T-helper 1 cell treated with Interleukin-12 subunit alpha and Interleukin-12 subunit beta and Interleukin-4 antibody, amounts not matched to agents 30 ng/mL and 1 ng/mL, for 36 hours (primary cell): Measurements from ENCODE around the gene FEZF1. TPM values are rescaled to one million over a fixed set of nuclear protein-coding genes. Genes with fewer than 3 reads are reported as not detected.

Source experiments
- intact Hi-C: fragments of 100-400 bp; cut with micrococcal nuclease; formaldehyde crosslinking; loops from one replicate; pipeline ENCODE4 v1.15.1; 2024
- total RNA-seq: library from RNA; stranded (reverse); gene quantifications from 2 replicates; pipeline ENCODE4 v1.2.3, GENCODE V29; 2022

FEZF1 gene
- not detected in 2 replicates for total RNA-seq

DNA sequence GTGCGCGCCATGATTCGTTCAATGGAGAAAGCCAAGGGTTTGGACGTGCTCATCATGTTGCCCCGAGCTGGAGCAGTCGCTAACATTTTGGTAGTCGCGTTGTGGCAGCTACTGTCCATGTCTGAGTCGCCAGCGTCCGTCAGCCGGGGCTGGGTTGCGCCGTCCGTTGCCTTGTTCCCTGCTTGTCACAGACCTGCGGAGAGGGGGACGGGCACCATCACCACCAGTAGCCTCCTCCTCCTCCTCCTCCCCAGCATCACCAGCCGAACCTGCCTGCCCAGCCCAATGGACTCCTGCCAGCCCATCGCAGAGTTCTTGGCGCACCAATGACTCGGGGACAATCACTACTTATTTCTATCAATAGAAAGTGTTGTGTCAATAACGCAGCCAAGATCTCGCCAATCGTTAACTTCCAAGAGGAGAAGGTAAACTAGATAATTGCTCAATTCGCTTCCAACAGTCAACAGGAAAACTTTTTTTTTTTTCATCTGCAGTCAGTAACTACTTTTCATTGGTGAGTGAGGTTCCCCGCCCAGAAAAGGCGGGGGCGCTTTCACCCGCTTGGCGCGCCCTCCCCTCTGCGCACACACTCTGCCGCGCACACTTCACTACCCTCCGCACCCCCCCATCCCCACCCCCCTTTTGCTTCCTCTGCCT, at the start of gene FEZF1:
FEZF1 (minus strand) TSS at position 432 of the 657 bp plus-strand sequence; CDS start at position 119, 313 bp downstream.
- intact Hi-C loops = no loop called here

DNA sequence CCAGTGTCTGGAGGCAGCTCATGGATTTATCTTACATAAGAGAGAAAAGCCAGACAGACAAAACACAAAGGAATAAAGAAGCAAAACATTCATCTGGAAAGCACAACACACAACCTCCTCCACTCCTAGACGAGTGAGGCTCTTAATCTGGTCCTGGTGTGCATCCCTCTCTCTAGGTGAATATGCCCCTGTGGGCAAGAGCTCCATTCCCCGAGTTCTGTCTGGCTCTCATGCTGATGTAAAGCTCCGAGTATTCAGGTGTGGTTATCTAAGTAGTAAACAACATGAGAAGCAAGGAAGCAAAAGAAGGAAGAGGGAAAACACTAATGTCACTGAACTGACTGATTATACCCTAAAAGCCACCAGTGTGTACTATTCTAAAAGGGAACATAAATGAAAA, 47.9 kb upstream of the FEZF1 start:
- intact Hi-C loops = no loop called here

GRCh38 chr7:122350701-122351100, 46.2 kb upstream of the FEZF1 start:
- intact Hi-C loops = no loop called here

DNA sequence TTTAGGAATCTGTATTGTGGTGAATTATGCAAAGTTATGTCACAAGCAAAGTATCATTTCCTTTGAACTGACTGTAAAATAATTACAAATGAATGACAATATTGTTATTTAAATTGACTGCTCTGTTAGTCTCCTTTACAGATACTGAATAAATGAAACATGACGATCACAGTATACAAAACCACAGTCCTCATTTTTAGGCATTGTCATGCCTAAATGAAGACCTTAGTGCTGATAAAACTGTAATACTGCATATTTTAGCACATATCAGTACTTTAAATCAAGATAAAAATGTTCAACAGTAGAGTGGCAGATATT, 39.7 kb upstream of the FEZF1 start:
- intact Hi-C loops = no loop called here

DNA sequence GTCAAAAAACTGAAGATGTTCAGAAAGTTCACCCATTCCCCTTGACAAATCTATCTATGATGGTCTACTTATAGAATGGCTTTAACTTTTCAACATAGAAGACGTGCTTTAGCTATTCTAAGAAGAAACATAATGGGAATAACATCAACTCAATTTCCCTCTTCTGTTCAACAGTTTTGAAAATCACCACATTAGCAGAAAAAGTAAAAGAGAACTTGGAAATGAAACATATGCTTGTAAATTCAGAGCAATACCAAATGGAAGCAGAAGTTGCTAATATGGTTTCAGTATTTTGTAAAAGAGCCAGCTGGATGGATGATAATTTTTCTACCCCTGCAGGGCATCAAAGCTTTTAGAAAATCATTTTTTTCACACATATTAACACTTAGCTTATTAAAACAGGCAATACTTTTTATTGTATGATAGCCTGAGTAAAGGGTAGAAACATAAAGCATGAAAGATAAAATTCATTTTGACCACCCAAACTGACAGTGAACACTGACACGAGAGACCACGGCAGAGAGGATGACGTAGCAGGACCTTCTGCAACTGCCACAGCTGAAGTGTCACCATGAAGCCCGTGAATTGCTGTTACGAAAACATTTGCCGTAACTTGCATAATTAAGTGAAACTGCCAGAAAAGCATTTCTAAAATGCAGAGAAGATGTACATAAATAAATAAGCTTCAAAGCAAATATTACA, 39.2 kb upstream of the FEZF1 start:
- intact Hi-C loops = no loop called here

DNA sequence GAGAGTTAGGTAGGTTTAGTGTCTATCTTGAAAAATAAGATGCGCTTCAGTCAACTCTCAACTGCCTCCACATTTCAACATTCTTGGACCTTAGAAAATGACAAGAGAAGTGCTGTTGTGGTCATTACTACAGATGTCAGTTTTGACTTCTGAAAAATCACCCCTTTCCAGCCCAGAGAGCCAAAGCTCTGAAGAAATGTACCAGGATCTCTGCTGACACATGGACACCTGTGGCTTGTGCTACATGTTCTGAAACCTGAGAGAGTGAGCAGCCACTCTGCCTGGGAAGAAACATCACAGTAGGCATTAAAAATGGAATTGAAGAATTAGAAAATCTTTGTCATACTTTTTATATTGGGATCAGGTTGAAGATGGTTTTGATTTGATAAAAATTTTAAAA, 35.9 kb upstream of the FEZF1 start:
- intact Hi-C loops = no loop called here

DNA sequence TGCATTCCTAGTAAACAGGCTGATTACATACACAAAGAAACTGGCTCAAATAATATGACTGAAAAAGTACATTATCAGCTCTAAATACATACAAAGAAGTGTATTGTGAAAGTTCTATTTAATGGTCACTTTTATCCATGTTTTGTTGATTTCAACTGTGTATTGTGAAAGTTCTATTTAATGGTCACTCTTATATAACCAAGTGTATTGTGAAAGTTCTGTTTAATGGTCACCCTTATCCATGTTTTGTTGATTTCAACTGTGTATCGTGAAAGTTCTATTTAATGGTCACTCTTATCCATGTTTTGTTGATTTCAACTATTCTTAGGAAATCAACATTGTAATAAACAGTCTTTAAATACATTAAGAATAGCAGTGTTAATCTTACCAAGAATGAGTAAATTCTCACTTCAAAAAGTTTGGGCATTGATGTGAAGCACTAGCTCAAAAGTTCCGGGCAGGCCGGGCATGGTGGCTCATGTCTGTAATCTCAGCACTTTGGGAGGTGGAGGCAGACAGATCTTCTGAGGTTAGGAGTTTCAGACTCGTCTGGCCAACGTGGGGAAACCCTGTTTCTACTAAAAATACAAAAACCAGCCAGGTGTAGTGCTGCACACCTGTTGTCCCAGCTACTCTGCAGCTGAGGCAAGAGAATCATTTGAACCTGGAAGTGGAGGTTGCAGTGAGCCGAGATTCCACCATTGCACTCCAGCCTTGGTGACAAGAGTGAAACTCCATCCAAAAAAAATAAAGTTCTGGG, 34.8 kb upstream of the FEZF1 start:
- intact Hi-C loops = no loop called here

DNA sequence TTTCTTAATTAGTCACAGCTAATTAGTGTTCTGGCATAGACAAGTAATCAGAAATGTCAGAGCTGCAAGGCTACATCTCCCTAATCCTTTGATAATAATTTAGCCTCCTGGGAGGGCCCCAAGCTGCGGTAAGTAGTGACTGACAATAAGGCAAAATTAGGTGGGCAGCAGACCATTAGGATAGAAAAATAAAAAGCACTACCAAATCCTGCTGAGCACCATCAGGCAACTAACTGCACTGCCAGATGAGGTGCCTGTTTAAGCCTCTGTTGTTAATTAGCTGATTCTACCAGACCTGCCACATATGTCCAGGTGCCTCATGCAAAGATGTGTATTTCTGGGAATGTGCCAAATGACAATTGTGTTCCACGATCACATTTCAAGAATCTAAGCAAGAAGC, 32.5 kb upstream of the FEZF1 start:
- intact Hi-C loops = no loop called here

- intact Hi-C loops = no loop called here
These were observed 24.7 kb upstream of the FEZF1 start for GRCh38 chr7:122329145-122329802.

- intact Hi-C loops = no loop called here
These were observed 23.4 kb upstream of the FEZF1 start for GRCh38 chr7:122327969-122328368.

GRCh38 chr7:122316467-122317388, 12.2 kb upstream of the FEZF1 start:
- intact Hi-C loops = no loop called here

DNA sequence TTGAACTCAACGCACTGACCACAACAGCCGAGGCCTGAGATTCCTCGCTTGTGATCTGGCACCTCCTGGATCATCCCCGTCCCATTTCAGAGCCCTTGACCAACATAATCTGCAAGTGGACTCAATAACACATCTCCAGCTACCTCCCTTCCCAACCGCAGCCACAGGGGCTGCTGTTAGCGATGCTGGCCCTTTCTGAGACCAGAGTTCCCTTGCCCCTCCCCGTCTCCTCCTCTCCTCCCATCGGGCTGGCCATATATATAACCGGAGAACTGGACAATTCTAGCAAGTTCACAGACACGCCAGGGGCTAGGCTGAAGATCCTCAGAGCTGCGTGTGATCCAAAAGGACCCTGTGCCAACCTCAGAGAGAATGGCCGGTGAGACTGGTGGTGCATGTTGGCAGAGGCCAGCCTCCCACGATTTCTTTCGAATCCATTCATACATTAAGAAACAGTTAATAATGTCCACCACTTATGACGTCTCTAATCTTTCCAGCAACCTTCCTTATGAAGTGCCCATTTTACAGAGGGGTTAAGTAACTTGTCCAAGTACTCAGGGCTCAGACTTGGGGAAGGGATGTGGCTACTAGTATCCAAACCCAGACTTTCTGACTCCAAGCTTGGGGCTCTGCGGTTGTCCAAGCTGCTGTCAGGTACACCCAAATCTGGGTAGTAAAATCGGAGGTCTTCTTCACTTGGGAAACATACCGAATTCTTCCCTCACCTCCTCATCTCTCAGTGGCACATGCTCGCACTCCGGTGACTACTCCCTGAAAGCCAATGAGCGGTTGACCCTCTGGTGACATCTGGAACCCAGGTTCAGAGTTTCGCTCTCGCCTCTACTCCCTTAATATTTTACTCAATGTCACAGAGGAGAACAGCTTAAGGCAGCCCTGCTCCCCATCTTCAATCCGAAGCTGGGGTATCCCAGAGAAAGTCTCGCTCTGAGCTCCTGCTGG, 11.2 kb upstream of the FEZF1 start:
- intact Hi-C loops = no loop called here

DNA sequence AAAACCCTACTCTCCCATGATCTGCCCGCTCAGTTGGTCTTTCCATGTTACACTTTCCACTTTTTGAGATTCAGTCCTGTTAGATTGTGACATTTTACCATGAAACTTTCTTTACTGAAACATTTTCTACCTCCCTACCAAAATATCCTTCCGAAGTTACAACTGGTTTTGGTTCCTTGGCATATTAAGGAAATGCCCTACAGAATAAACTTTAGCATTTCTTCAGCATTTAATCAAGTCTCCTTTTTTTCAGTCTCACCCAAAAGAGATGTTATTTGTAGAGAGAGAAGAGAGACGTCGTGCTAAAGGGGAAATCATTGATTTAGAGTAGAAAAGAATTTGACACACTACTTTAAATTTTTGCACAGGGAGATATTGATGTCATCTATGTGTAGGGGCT, 9.7 kb upstream of the FEZF1 start:
- intact Hi-C loops = loop anchor here (1.0 kb wide), 1 partner anchor 14 kb away; no protein-coding TSS in a partner anchor

- intact Hi-C loops = no loop called here
These were observed 8.2 kb upstream of the FEZF1 start for GRCh38 chr7:122312789-122313188.

- intact Hi-C loops = no loop called here
These were observed 7.3 kb upstream of the FEZF1 start for GRCh38 chr7:122311734-122312450.

GRCh38 chr7:122311050-122311700, 6.6 kb upstream of the FEZF1 start:
- intact Hi-C loops = no loop called here

- intact Hi-C loops = no loop called here
These were observed 5.8 kb upstream of the FEZF1 start for GRCh38 chr7:122310119-122311021.
